Measurements from ENCODE around the gene DNAJC12. TPM values are rescaled to one million over a fixed set of nuclear protein-coding genes. Genes with fewer than 3 reads are reported as not detected.

DNAJC12 gene
- total and polyA plus RNA-seq, 2 of the 8 experiments (the other 6 are each of a cell fraction or from before 2014, with no cell fraction given): 0.86 to 4.2 TPM

GRCh38 chr10:67851186-67851585 lies 13.2 kb upstream of the DNAJC12 start (continued):
- TF ChIP-seq CHD7 (IDR thresholded peaks at IDR 0.05; ENCODE audit: insufficient replicate concordance, low read length) (no peak), BACH1 (IDR thresholded peaks at IDR 0.05; ENCODE audit: low read length) (no peak), USF2 (IDR thresholded peaks at IDR 0.05; ENCODE audit: low read length) (no peak), NANOG (IDR thresholded peaks at IDR 0.05; ENCODE audit: insufficient read depth, low read depth, low read length, poor library complexity, severe bottlenecking) (no peak), JUND (IDR thresholded peaks at IDR 0.05; ENCODE audit: low read length) (no peak), RBBP5 (IDR thresholded peaks at IDR 0.05; ENCODE audit: borderline replicate concordance, low read depth, low read length) (no peak), CHD2 (IDR thresholded peaks at IDR 0.05; ENCODE audit: low read length) (no peak), MAX (IDR thresholded peaks at IDR 0.05) (no peak), SIN3A (conservative IDR thresholded peaks at IDR 0.05 in 1 of 2, IDR thresholded peaks at IDR 0.05 in 1 of 2; ENCODE audit: low read depth in 1 of 2, low read length in 2 of 2) (no peak)
